Sigmoid colon (tissue), 4 donors: Measurements from ENCODE around the gene KRT83.

Experiments used
- EP300 ChIP-seq, 4 donors: sonication (generic); formaldehyde crosslinking; IDR thresholded peaks; one replicate each; pipeline ENCODE4 v1.6.1; 2017; ENCODE audit warnings: antibody characterized with exemption in 4 of 4
- POLR2A ChIP-seq, 2 donors: fragments of 450-650 bp; IDR thresholded peaks; one replicate each; pipeline ENCODE4 v1.6.1; 2016; ENCODE audit warnings: antibody characterized with exemption in 2 of 2, mild to moderate bottlenecking in 2 of 2, moderate library complexity in 2 of 2
- POLR2AphosphoS5 ChIP-seq, 4 donors: sonication (generic); formaldehyde crosslinking; IDR thresholded peaks; one replicate each; pipeline ENCODE4 v1.6.1; 2017; ENCODE audit warnings: antibody characterized with exemption in 4 of 4
- TF ChIP-seq, protein P1 (sequence below), 4 experiments: fragments of 450-650 bp in 3 of 4; fragments of 200-600 bp in 1 of 4; IDR thresholded peaks; one replicate each; pipeline ENCODE4 v1.5.1; 2016 to 2019; ENCODE audit warnings: antibody characterized with exemption in 4 of 4, mild to moderate bottlenecking in 3 of 4, moderate library complexity in 2 of 4

DNA sequence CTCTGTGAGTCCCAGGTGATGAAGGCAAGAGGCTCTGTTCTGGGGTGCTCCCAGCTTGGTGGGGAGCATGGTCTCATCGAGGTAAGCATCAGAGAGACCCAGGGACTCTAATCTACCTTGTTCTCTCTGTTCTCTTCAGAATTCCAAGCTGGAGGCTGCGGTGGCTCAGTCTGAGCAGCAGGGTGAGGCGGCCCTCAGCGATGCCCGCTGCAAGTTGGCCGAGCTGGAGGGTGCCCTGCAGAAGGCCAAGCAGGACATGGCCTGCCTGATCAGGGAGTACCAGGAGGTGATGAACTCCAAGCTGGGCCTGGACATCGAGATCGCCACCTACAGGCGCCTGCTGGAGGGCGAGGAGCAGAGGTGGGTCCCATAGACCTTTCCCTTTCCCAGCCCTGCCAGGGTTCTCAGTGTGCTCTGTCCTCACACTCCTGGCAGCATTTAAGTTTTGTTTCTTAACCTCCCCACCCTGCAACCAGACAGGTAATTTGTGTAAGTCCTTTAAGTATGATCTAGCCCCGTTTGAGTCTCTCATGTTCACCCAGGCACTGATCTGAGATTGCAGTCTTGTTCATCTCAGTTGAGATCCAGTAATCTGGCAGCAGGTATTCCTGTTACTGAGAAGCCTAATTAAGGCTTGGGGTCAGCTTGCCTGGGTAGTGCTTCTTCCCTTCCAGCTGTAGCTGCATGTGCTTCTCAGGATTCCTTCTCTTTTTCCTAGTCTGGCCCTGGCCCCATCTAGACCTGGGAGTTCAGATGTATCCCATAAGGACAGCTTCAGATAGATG is 15.1 kb downstream of the KRT83 start:
- TF ChIP-seq, protein P1, sequence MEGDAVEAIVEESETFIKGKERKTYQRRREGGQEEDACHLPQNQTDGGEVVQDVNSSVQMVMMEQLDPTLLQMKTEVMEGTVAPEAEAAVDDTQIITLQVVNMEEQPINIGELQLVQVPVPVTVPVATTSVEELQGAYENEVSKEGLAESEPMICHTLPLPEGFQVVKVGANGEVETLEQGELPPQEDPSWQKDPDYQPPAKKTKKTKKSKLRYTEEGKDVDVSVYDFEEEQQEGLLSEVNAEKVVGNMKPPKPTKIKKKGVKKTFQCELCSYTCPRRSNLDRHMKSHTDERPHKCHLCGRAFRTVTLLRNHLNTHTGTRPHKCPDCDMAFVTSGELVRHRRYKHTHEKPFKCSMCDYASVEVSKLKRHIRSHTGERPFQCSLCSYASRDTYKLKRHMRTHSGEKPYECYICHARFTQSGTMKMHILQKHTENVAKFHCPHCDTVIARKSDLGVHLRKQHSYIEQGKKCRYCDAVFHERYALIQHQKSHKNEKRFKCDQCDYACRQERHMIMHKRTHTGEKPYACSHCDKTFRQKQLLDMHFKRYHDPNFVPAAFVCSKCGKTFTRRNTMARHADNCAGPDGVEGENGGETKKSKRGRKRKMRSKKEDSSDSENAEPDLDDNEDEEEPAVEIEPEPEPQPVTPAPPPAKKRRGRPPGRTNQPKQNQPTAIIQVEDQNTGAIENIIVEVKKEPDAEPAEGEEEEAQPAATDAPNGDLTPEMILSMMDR (IDR thresholded peaks at IDR 0.05): no peak
- no peak for TF ChIP-seq POLR2AphosphoS5 (IDR thresholded peaks at IDR 0.05)
- TF ChIP-seq POLR2A (IDR thresholded peaks at IDR 0.05): no peak
- TF ChIP-seq EP300 (IDR thresholded peaks at IDR 0.05): no peak
